Osteoblast (primary cell): Measurements from ENCODE around the gene MAPK10. TPM values are rescaled to one million over a fixed set of nuclear protein-coding genes. Genes with fewer than 3 reads are reported as not detected.

ENCODE experiments used
- DNase-seq: peaks from one replicate; pipeline ENCODE4 v3.0.0; 2011; ENCODE audit warnings: low spot score, mixed read lengths; ENCODE audit not compliant: insufficient read length; ENCODE audit errors: missing footprints
- H2AFZ ChIP-seq: 2 replicates; pipeline ENCODE4 v1.6.0; 2011; ENCODE audit warnings: mild to moderate bottlenecking, low read length
- H3K27ac ChIP-seq: 2 replicates; pipeline ENCODE4 v1.5.1; 2011; ENCODE audit warnings: mild to moderate bottlenecking, low read depth, low read length, moderate library complexity
- H3K27me3 ChIP-seq: 2 replicates; pipeline ENCODE4 v1.6.0; 2012; ENCODE audit warnings: mild to moderate bottlenecking, control low read depth, inconsistent platforms, low read length, moderate library complexity; ENCODE audit not compliant: insufficient read depth
- H3K36me3 ChIP-seq: 2 replicates; pipeline ENCODE4 v1.5.1; 2011; ENCODE audit warnings: mild to moderate bottlenecking, low read length, control low read depth, moderate library complexity; ENCODE audit not compliant: insufficient read depth
- H3K4me1 ChIP-seq: 2 replicates; pipeline ENCODE4 v1.5.1; 2011; ENCODE audit warnings: mild to moderate bottlenecking, low read length, control low read depth, moderate library complexity; ENCODE audit not compliant: insufficient read depth
- H3K4me2 ChIP-seq: 2 replicates; pipeline ENCODE4 v1.6.0; 2011; ENCODE audit warnings: mild to moderate bottlenecking, low read length; ENCODE audit not compliant: insufficient read depth
- H3K4me3 ChIP-seq: fragments of 200-600 bp; sonication (generic); 3 replicates; pipeline ENCODE4 v1.5.1; 2012; ENCODE audit warnings: mild to moderate bottlenecking, low read length, inconsistent platforms; ENCODE audit not compliant: insufficient read depth
- H3K79me2 ChIP-seq: 2 replicates; pipeline ENCODE4 v1.6.0; 2012; ENCODE audit warnings: mild to moderate bottlenecking, low read length, control low read depth, inconsistent platforms; ENCODE audit not compliant: insufficient read depth
- H3K9me3 ChIP-seq: 2 replicates; pipeline ENCODE4 v1.5.1; 2011; ENCODE audit warnings: low read depth, low read length, control low read depth
- H4K20me1 ChIP-seq: 2 replicates; pipeline ENCODE4 v1.6.0; 2012; ENCODE audit warnings: mild to moderate bottlenecking, low read length, control low read depth; ENCODE audit not compliant: insufficient read depth
- CTCF ChIP-seq: IDR thresholded peaks from 2 replicates; pipeline ENCODE4 v1.5.1; 2011; ENCODE audit warnings: mild to moderate bottlenecking, low read depth, low read length, moderate library complexity; ENCODE audit errors: extremely low read depth
- total RNA-seq: library from RNA; depleted of rRNA; stranded (reverse); fragments of >200 nt; gene quantifications from 2 replicates; pipeline ENCODE4 v1.2.3, GENCODE V29; 2012

Gene MAPK10
- total RNA-seq, 1 donor, result 13.0 TPM

GRCh38 chr4:86354390-86354789 is 5.5 kb downstream of the MAPK10 start:
- DNase-seq, result no peak
- H3K4me3 ChIP-seq, result no peak overlapping the region
- H3K36me3 ChIP-seq, result no peaks in the 10 kb centered on the region
- H2AFZ ChIP-seq, result no peak overlapping the region
- H3K4me1 ChIP-seq, result no peaks in the 10 kb centered on the region
- TF ChIP-seq CTCF, result no peak
- no peaks in the 10 kb centered on the region for H3K9me3 ChIP-seq
- no peaks in the 10 kb centered on the region for H3K27me3 ChIP-seq
- H3K27ac ChIP-seq, result no peak overlapping the region
- no peak overlapping the region for H3K4me2 ChIP-seq
- no peaks in the 10 kb centered on the region for H3K79me2 ChIP-seq
- no peaks in the 10 kb centered on the region for H4K20me1 ChIP-seq

DNA sequence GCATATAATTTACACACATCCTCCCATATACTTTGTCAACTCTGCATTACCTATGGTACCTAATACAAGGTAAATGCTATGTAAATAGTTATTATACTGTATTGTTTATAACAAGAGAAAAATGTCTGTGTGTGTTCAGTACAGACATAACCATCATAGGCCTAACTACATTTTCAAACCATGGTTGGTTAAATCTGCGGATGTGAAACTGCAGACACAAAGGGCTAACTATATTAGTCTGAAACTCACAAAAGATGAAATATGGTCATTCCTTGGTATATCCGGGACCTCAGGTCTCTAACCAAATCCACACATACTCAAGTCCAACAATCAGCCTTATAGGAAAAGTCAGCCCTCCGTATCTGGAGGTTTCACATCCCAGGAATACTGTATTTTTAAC is 13.5 kb downstream of the MAPK10 start:
- Histone ChIP-seq H3K4me2 (no peak overlapping the region), H3K27me3 (no peaks in the 10 kb centered on the region), H3K4me1 (no peaks in the 10 kb centered on the region), H3K4me3 (no peak overlapping the region), H2AFZ (no peak overlapping the region), H3K79me2 (no peaks in the 10 kb centered on the region), H4K20me1 (no peaks in the 10 kb centered on the region), H3K27ac (no peak overlapping the region), H3K36me3 (no peaks in the 10 kb centered on the region), H3K9me3 (no peaks in the 10 kb centered on the region)
- no peak for DNase-seq
- no peak for TF ChIP-seq CTCF

- DNase-seq, result no peak
- H3K36me3 ChIP-seq, result no peaks in the 10 kb centered on the region
- no peaks in the 10 kb centered on the region for H3K27me3 ChIP-seq
- TF ChIP-seq CTCF, result no peak
- H3K4me1 ChIP-seq, result peaks cover 6% of the 10 kb centered on the region
- H3K27ac ChIP-seq, result no peak overlapping the region
- no peaks in the 10 kb centered on the region for H3K9me3 ChIP-seq
- no peak overlapping the region for H2AFZ ChIP-seq
- no peak overlapping the region for H3K4me3 ChIP-seq
- H4K20me1 ChIP-seq, result no peaks in the 10 kb centered on the region
- no peaks in the 10 kb centered on the region for H3K79me2 ChIP-seq
- no peak overlapping the region for H3K4me2 ChIP-seq
Measured at GRCh38 chr4:86344127-86344526, 15.7 kb downstream of the MAPK10 start.

DNA sequence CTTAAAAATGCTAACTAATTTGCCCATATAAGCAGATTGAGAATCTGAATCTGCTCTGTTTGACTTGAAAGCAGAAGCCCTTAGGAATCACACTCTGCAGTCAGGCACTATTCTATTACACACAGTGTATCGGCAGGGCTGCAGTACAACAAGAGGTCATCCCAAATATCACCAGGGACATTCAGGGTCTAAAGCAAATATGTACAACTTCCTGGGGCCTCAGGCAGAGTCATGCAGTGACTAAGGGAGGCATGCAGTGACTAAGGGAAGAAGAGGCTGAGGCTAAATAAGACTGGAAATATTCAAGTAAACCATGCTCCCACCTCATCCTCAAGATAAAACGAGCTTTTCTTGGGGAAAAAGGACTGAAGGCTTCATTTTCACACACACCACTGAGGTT is 20.9 kb downstream of the MAPK10 start:
- peak; percentile 43 for DNase-seq
- H3K9me3 ChIP-seq, result no peaks in the 10 kb centered on the region
- H3K36me3 ChIP-seq, result no peaks in the 10 kb centered on the region
- no peak for TF ChIP-seq CTCF
- no peak overlapping the region for H3K4me3 ChIP-seq
- peak overlapping the region; percentile 49 for H3K27ac ChIP-seq
- no peaks in the 10 kb centered on the region for H4K20me1 ChIP-seq
- no peaks in the 10 kb centered on the region for H3K79me2 ChIP-seq
- H2AFZ ChIP-seq, result no peak overlapping the region
- H3K4me2 ChIP-seq, result peak overlapping the region; percentile 46
- H3K4me1 ChIP-seq, result peaks cover 24% of the 10 kb centered on the region
- no peaks in the 10 kb centered on the region for H3K27me3 ChIP-seq
